ENCODE results near the gene NDOR1.

The NDOR1 gene

GRCh38 chr9:137195525-137196220, 9.8 kb upstream of the NDOR1 start:
- in situ Hi-C loops (cut with MboI; ENCODE audit: low sequenced_read_pairs) = no loop called here

GRCh38 chr9:137198051-137198901, 7.2 kb upstream of the NDOR1 start:
- in situ Hi-C loops (cut with MboI; ENCODE audit: low sequenced_read_pairs) = no loop called here

- in situ Hi-C loops (cut with MboI; ENCODE audit: low sequenced_read_pairs) = no loop called here
Measured at GRCh38 chr9:137198902-137199283, 6.6 kb upstream of the NDOR1 start.

- in situ Hi-C loops (cut with MboI; ENCODE audit: low sequenced_read_pairs) = loop anchor here (25.0 kb wide), 1 partner anchor 412 kb away; the partner anchor contains the start of genes CCDC183 and TMEM141
Measured at GRCh38 chr9:137199411-137200121, 5.9 kb upstream of the NDOR1 start.

- in situ Hi-C loops (cut with MboI; ENCODE audit: low sequenced_read_pairs) = loop anchor here (25.0 kb wide), 1 partner anchor 413 kb away; the partner anchor contains the start of genes CCDC183 and TMEM141
Measured at GRCh38 chr9:137200311-137201204, 4.9 kb upstream of the NDOR1 start, which contains the start of gene TPRN. TPRN (minus strand) TSS chr9:137200741; CDS start chr9:137200711, 30 bp downstream.

GRCh38 chr9:137201205-137201868, 4.2 kb upstream of the NDOR1 start:
- in situ Hi-C loops (cut with MboI; ENCODE audit: low sequenced_read_pairs) = loop anchor here (25.0 kb wide), 1 partner anchor 414 kb away; the partner anchor contains the start of genes CCDC183 and TMEM141

GRCh38 chr9:137202966-137203365, 2.5 kb upstream of the NDOR1 start:
- in situ Hi-C loops (cut with MboI; ENCODE audit: low sequenced_read_pairs) = loop anchor here (25.0 kb wide), 1 partner anchor 416 kb away; the partner anchor contains the start of genes CCDC183 and TMEM141

GRCh38 chr9:137204731-137205125, 772 bp upstream of the NDOR1 start:
- in situ Hi-C loops (cut with MboI; ENCODE audit: low sequenced_read_pairs) = loop anchor here (25.0 kb wide), 1 partner anchor 417 kb away; the partner anchor contains the start of genes CCDC183 and TMEM141

GRCh38 chr9:137206602-137207001, 1.1 kb downstream of the NDOR1 start:
- in situ Hi-C loops (cut with MboI; ENCODE audit: low sequenced_read_pairs) = loop anchor here (25.0 kb wide), 1 partner anchor 419 kb away; the partner anchor contains the start of genes CCDC183 and TMEM141

GRCh38 chr9:137211532-137211931, 6.0 kb downstream of the NDOR1 start:
- in situ Hi-C loops (cut with MboI; ENCODE audit: low sequenced_read_pairs) = loop anchor here (25.0 kb wide), 1 partner anchor 424 kb away; the partner anchor contains the start of genes CCDC183 and TMEM141

- in situ Hi-C loops (cut with MboI; ENCODE audit: low sequenced_read_pairs) = loop anchor here (25.0 kb wide), 1 partner anchor 425 kb away; the partner anchor contains the start of genes CCDC183 and TMEM141
Measured at GRCh38 chr9:137212520-137212919, 7.0 kb downstream of the NDOR1 start.

- in situ Hi-C loops (cut with MboI; ENCODE audit: low sequenced_read_pairs) = loop anchor here (25.0 kb wide), 1 partner anchor 426 kb away; the partner anchor contains the start of genes CCDC183 and TMEM141
Measured at GRCh38 chr9:137213160-137214060, 7.9 kb downstream of the NDOR1 start.

GRCh38 chr9:137214620-137215019, 9.1 kb downstream of the NDOR1 start:
- in situ Hi-C loops (cut with MboI; ENCODE audit: low sequenced_read_pairs) = loop anchor here (25.0 kb wide), 1 partner anchor 427 kb away; the partner anchor contains the start of genes CCDC183 and TMEM141

- in situ Hi-C loops (cut with MboI; ENCODE audit: low sequenced_read_pairs) = loop anchor here (25.0 kb wide), 1 partner anchor 428 kb away; the partner anchor contains the start of genes CCDC183 and TMEM141
Measured at GRCh38 chr9:137215196-137215986, 9.9 kb downstream of the NDOR1 start.

GRCh38 chr9:137216188-137216965, 10.9 kb downstream of the NDOR1 start:
- in situ Hi-C loops (cut with MboI; ENCODE audit: low sequenced_read_pairs) = loop anchor here (25.0 kb wide), 1 partner anchor 429 kb away; the partner anchor contains the start of genes CCDC183 and TMEM141

Measured in HL-60/S4 (cell line).